IMR-90 (cell line): Measurements from ENCODE around the gene CARMIL1.

ENCODE experiments used
- ELK1 ChIP-seq: fragments of 150-350 bp; IDR thresholded peaks from 2 replicates; pipeline ENCODE4 v1.6.1; 2016; ENCODE audit warnings: low read depth, mild to moderate bottlenecking, low read length, moderate library complexity, borderline replicate concordance
- MAFK ChIP-seq: IDR thresholded peaks from 2 replicates; pipeline ENCODE4 v1.6.1; 2012; ENCODE audit warnings: low read depth, low read length, improper control_type of control experiment
- NFE2L2 ChIP-seq: fragments of 150-350 bp; IDR thresholded peaks from 2 replicates; pipeline ENCODE4 v1.6.1; 2016; ENCODE audit warnings: low read depth, mild to moderate bottlenecking, low read length
- POLR2A ChIP-seq: IDR thresholded peaks from 2 replicates; pipeline ENCODE4 v1.6.1; 2012; ENCODE audit warnings: mild to moderate bottlenecking, low read depth, low read length
- RAD21 ChIP-seq: IDR thresholded peaks from 2 replicates; pipeline ENCODE4 v1.6.1; 2012; ENCODE audit warnings: low read length, improper control_type of control experiment
- RFX5 ChIP-seq: IDR thresholded peaks from 2 replicates; pipeline ENCODE4 v1.8.0; 2012; ENCODE audit warnings: low read depth, mild to moderate bottlenecking, low read length, moderate library complexity
- USF2 ChIP-seq: fragments of 150-350 bp; IDR thresholded peaks from 2 replicates; pipeline ENCODE4 v1.6.1; 2017; ENCODE audit warnings: mild to moderate bottlenecking, antibody characterized with exemption, low read length, low read depth
- TF ChIP-seq, protein P1 (sequence below): conservative IDR thresholded peaks from 2 replicates; pipeline ENCODE4 v1.5.1; 2012; ENCODE audit warnings: mild to moderate bottlenecking, low read depth, low read length, improper control_type of control experiment

DNA sequence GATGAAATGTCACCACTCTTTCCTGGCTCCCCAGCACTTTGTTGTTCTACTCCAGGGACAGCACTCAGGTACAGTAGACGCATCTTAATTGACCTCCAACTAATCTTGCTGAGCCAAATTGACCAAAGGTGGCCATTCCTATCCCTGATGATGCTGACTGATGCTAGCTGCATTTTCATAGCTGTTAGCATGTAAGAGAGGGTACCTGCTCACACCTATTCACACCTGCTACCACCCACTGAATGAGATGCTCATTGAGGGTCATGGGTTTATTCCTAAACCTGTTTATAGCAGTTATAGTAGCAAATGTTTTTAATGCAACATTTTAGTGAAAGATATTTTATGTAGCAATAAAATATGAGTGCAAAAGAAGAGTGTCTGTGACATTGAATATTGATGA, 145.1 kb downstream of the CARMIL1 start:
- TF ChIP-seq, protein P1, sequence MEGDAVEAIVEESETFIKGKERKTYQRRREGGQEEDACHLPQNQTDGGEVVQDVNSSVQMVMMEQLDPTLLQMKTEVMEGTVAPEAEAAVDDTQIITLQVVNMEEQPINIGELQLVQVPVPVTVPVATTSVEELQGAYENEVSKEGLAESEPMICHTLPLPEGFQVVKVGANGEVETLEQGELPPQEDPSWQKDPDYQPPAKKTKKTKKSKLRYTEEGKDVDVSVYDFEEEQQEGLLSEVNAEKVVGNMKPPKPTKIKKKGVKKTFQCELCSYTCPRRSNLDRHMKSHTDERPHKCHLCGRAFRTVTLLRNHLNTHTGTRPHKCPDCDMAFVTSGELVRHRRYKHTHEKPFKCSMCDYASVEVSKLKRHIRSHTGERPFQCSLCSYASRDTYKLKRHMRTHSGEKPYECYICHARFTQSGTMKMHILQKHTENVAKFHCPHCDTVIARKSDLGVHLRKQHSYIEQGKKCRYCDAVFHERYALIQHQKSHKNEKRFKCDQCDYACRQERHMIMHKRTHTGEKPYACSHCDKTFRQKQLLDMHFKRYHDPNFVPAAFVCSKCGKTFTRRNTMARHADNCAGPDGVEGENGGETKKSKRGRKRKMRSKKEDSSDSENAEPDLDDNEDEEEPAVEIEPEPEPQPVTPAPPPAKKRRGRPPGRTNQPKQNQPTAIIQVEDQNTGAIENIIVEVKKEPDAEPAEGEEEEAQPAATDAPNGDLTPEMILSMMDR = no peak
- no peak for TF ChIP-seq NFE2L2
- no peak for TF ChIP-seq RFX5
- TF ChIP-seq POLR2A = no peak
- no peak for TF ChIP-seq USF2
- no peak for TF ChIP-seq MAFK
- no peak for TF ChIP-seq ELK1
- TF ChIP-seq RAD21 = no peak
